ENCODE results near the gene VDAC1.
A peak's percentile ranks its signal among the peaks of the same experiment; 100 is the strongest.
"Not testable (repeated sequence)": the region's sequence is repeated elsewhere in the genome, so short reads cannot be mapped to it uniquely, and the experiment has no call there.

Gene VDAC1

GRCh38 chr5:133993185-133993936 lies 11.4 kb downstream of the VDAC1 start:
- peaks cover 56% of the 10 kb centered on the region for H3K36me3 Mint-ChIP-seq (ENCODE audit: low read depth)
- H3K27ac Mint-ChIP-seq = no peak overlapping the region
- no peaks in the 10 kb centered on the region for H3K9me3 Mint-ChIP-seq
- peaks cover 45% of the 10 kb centered on the region for H3K4me1 Mint-ChIP-seq (ENCODE audit: low read depth)
- H3K27me3 Mint-ChIP-seq = no peaks in the 10 kb centered on the region
- no peak overlapping the region for H3K4me3 Mint-ChIP-seq

DNA sequence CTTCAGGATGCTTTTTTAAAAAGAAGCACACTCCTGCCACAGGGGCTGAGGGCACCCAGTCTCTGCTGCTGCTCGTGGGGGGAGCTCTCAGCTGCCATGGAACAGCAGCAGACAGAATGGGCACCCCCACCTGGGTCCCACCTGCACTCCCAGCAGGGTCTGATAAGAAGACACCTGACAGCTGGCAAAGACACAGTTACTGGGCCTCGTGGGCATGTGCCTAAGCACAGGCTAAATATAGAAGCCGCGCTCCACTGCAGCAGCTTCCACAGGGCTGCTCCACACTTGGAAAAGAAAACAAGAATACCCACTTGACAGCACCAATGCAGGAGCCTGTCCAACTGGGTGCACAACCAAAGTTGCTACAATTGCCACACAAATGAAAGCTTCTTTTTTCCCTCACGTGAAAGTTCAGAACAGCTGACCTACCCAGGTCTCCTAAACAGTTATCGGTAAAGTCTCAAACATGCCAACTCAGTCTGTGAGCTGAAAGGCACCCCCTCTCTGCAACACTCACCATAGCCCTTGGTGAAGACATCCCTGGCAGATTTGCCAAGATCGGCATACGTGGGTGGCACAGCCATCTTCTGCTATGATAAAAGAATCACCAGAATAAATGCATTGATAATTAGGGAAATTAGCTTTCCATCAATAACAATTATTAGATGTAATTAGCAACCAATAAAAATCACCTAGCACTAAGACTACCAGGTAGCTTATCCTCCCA lies 12.2 kb downstream of the VDAC1 start:
- Mint-ChIP-seq H3K27ac (no peak overlapping the region), H3K9me3 (no peaks in the 10 kb centered on the region), H3K36me3 (ENCODE audit: low read depth) (peaks cover 60% of the 10 kb centered on the region), H3K4me1 (ENCODE audit: low read depth) (peaks cover 41% of the 10 kb centered on the region), H3K4me3 (no peak overlapping the region), H3K27me3 (no peaks in the 10 kb centered on the region)

GRCh38 chr5:133991171-133991910 lies 13.4 kb downstream of the VDAC1 start:
- no peaks in the 10 kb centered on the region for H3K27me3 Mint-ChIP-seq
- H3K4me1 Mint-ChIP-seq (ENCODE audit: low read depth) = peaks cover 33% of the 10 kb centered on the region
- H3K36me3 Mint-ChIP-seq (ENCODE audit: low read depth) = peaks cover 63% of the 10 kb centered on the region
- H3K4me3 Mint-ChIP-seq = no peak overlapping the region
- no peaks in the 10 kb centered on the region for H3K9me3 Mint-ChIP-seq
- H3K27ac Mint-ChIP-seq = no peak overlapping the region

DNA sequence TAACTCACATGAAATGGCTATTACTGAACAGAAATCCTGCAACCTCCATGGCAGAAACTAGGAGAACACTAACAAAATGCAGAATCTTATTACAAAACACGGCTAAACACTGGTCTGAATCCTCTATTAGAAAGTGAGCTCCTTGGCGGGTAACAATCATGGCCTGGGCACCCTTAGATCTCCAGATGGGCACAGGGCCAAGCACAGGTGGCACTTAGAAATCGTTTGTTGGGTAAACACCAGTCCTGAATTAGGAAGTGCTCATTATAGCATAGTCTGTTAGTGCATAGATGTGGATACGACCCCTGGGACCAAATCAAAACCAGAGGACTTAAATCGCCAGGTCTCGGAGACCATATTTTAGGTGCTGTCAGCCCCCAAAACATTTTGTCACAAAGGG lies 14.4 kb downstream of the VDAC1 start:
- no peak overlapping the region for H3K4me3 Mint-ChIP-seq
- H3K27ac Mint-ChIP-seq = no peak overlapping the region
- no peaks in the 10 kb centered on the region for H3K9me3 Mint-ChIP-seq
- H3K27me3 Mint-ChIP-seq = no peaks in the 10 kb centered on the region
- peaks cover 33% of the 10 kb centered on the region for H3K4me1 Mint-ChIP-seq (ENCODE audit: low read depth)
- H3K36me3 Mint-ChIP-seq (ENCODE audit: low read depth) = peaks cover 72% of the 10 kb centered on the region

DNA sequence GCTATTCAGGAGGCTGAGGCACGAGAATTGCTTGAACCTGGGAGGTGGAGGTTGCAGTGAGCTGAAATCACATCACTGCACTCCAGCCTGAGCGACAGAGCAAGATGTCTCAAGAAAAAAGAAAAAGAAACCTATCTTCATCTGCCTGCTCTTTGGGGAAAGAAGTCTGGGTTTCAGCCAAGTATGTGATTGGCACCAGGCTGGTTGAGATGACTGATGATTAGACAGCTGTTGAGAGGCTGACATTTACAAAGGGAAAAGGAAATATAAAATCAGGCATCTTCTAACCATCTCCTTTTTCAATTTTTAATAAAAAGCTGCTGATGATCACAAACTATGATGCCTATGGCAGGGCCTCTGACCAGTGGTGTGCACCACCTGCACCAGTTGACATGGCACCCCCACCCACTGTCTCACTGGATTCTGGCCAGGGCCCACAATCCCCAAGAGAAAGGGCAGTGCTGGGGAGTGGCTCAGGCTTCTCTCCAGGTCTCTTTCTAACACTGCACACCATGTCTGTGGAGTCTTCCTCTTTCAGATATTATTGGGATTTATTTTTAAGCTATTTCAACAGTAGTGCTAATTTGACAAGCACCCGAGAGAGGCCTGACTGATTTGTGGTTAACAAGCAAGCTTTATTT lies 19.1 kb downstream of the VDAC1 start:
- H3K4me1 Mint-ChIP-seq (ENCODE audit: low read depth) = peaks cover 18% of the 10 kb centered on the region
- no peak overlapping the region for H3K4me3 Mint-ChIP-seq
- peak overlapping the region; percentile 65 for H3K27ac Mint-ChIP-seq
- no peaks in the 10 kb centered on the region for H3K27me3 Mint-ChIP-seq
- peaks cover 75% of the 10 kb centered on the region for H3K36me3 Mint-ChIP-seq (ENCODE audit: low read depth)
- no peaks in the 10 kb centered on the region for H3K9me3 Mint-ChIP-seq

- Mint-ChIP-seq H3K36me3 (ENCODE audit: low read depth) (peaks cover 75% of the 10 kb centered on the region), H3K27me3 (no peaks in the 10 kb centered on the region), H3K27ac (peak overlapping the region; percentile 17), H3K9me3 (no peaks in the 10 kb centered on the region), H3K4me1 (ENCODE audit: low read depth) (peaks cover 28% of the 10 kb centered on the region), H3K4me3 (no peak overlapping the region)
These were observed 21.1 kb downstream of the VDAC1 start for GRCh38 chr5:133983674-133984073.

GRCh38 chr5:133981714-133982113 lies 23.1 kb downstream of the VDAC1 start:
- Mint-ChIP-seq H3K27me3 (no peaks in the 10 kb centered on the region), H3K27ac (peak overlapping the region; percentile 54), H3K36me3 (ENCODE audit: low read depth) (peaks cover 80% of the 10 kb centered on the region), H3K9me3 (no peaks in the 10 kb centered on the region), H3K4me3 (no peak overlapping the region), H3K4me1 (ENCODE audit: low read depth) (peaks cover 48% of the 10 kb centered on the region)

- no peak overlapping the region for H3K4me3 Mint-ChIP-seq
- no peaks in the 10 kb centered on the region for H3K27me3 Mint-ChIP-seq
- H3K9me3 Mint-ChIP-seq = no peaks in the 10 kb centered on the region
- no peak overlapping the region for H3K27ac Mint-ChIP-seq
- H3K4me1 Mint-ChIP-seq (ENCODE audit: low read depth) = peaks cover 47% of the 10 kb centered on the region
- peaks cover 74% of the 10 kb centered on the region for H3K36me3 Mint-ChIP-seq (ENCODE audit: low read depth)
These were observed 24.1 kb downstream of the VDAC1 start for GRCh38 chr5:133980652-133981051.

- H3K4me1 Mint-ChIP-seq (ENCODE audit: low read depth) = peaks cover 44% of the 10 kb centered on the region
- H3K36me3 Mint-ChIP-seq (ENCODE audit: low read depth) = peaks cover 74% of the 10 kb centered on the region
- H3K27ac Mint-ChIP-seq = no peak overlapping the region
- H3K4me3 Mint-ChIP-seq = no peak overlapping the region
- H3K27me3 Mint-ChIP-seq = no peaks in the 10 kb centered on the region
- H3K9me3 Mint-ChIP-seq = no peaks in the 10 kb centered on the region
These were observed 25.8 kb downstream of the VDAC1 start for GRCh38 chr5:133978943-133979342.

DNA sequence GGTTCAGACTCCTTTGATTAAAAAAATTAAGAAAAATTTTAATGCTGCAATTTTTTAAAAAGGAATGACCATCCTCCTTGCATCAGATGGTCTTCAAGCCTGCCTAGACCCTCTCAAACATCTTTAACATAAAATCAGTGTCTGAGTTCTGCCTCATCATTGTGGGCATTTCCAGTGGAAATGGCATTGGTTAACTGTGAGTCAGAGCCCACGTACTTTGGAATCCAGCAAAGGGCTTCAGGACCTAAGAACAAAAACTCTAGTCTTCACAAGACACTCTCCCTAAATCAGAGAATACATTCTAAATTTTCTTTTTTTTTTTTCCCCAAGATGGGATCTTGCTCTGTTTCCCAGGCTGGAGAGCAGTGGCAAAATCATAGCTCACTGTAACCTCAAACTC lies 26.9 kb downstream of the VDAC1 start:
- H3K27me3 Mint-ChIP-seq = no peaks in the 10 kb centered on the region
- H3K36me3 Mint-ChIP-seq (ENCODE audit: low read depth) = peaks cover 79% of the 10 kb centered on the region
- H3K9me3 Mint-ChIP-seq = no peaks in the 10 kb centered on the region
- H3K4me1 Mint-ChIP-seq (ENCODE audit: low read depth) = peaks cover 41% of the 10 kb centered on the region
- H3K27ac Mint-ChIP-seq = peak overlapping the region; percentile 88
- peak overlapping the region; percentile 1 for H3K4me3 Mint-ChIP-seq

DNA sequence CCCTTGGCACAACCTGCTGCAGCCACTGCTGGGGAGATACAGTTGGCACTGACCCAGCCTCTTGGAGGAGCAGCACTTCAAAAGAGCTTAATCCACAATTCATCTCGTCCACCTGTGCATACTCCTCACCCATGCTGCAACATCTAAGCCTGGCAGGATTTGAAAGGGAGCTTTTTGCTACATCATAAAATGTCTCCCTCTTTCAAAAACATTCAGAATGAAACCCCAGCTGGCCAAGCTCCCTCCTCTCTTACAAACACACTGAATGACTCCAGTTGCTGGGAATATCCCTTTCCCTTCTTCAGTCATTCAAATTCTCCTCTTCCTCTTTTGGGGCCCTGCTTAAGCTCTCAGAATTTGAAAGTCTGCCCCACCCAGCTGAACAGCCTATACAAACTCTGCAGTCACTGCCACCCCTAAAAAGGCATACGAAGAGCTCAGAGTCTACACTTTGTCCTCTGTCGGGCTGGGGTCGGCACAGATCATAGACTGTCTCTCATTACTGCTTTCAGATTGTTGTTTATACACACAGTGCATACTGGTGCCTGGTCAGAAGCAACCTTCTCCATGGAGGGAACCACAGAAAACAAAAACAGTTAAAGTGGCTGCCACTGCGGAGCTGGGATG lies 27.5 kb downstream of the VDAC1 start:
- Mint-ChIP-seq H3K4me1 (ENCODE audit: low read depth) (peaks cover 41% of the 10 kb centered on the region), H3K4me3 (no peak overlapping the region), H3K9me3 (no peaks in the 10 kb centered on the region), H3K27ac (peak overlapping the region; percentile 88), H3K27me3 (no peaks in the 10 kb centered on the region), H3K36me3 (ENCODE audit: low read depth) (peaks cover 85% of the 10 kb centered on the region)

- not testable (repeated sequence) for H3K9me3 Mint-ChIP-seq, H3K27me3 Mint-ChIP-seq, H3K4me3 Mint-ChIP-seq
- peak overlapping the region; percentile 37 for H3K27ac Mint-ChIP-seq
- peaks cover 38% of the 10 kb centered on the region for H3K4me1 Mint-ChIP-seq (ENCODE audit: low read depth)
- H3K36me3 Mint-ChIP-seq (ENCODE audit: low read depth) = peaks cover 78% of the 10 kb centered on the region
These were observed 29.2 kb downstream of the VDAC1 start for GRCh38 chr5:133975546-133975945.

DNA sequence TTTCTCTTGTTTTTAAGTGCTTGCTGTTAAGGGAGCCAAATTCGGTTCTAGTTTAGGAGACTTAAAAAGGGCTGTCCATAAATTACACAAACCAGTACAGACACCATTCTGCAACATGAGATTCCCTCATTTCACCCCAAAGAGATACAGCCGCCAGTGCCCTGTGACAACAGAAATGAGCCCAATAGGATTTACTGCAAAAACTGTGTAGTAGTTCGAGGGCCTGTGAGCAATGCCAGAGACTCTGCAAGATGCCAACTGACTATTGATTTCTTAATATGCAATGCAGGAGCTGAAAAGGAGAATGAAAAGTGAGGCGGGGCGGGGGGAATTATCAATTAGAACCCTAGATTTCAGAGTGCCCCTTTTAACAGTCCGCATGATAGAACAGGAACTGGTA lies 30.6 kb downstream of the VDAC1 start:
- H3K9me3 Mint-ChIP-seq = no peaks in the 10 kb centered on the region
- H3K4me1 Mint-ChIP-seq (ENCODE audit: low read depth) = peaks cover 44% of the 10 kb centered on the region
- H3K36me3 Mint-ChIP-seq (ENCODE audit: low read depth) = peaks cover 72% of the 10 kb centered on the region
- H3K27me3 Mint-ChIP-seq = no peaks in the 10 kb centered on the region
- H3K27ac Mint-ChIP-seq = peak overlapping the region; percentile 67
- no peak overlapping the region for H3K4me3 Mint-ChIP-seq

DNA sequence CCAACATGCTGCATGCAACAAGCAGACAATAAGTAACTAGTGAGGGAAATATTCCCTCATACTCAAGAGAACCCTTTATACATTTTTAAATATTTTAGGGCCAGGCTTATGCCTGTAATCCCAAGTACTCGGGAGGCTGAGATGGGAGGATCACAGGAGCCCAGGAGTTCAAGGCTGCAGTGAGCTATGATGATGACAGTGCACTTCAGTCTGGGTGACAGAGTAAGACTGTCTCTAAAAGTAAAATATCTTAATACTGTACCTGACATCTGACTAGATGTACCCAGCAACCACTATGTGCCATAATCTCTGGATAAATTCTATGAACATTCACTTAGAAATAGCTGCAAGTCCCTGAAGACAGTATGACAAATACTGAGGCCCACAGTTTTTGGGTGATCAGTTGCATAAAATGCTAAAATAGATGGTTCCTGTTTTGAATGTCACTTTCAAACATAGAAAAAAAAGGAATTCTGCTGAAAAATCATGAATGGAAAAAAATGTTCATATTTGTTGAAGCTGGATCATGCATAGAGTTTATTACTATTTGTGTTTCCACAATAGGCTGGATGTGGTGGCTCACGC lies 34.4 kb downstream of the VDAC1 start:
- peaks cover 47% of the 10 kb centered on the region for H3K4me1 Mint-ChIP-seq (ENCODE audit: low read depth)
- no peaks in the 10 kb centered on the region for H3K27me3 Mint-ChIP-seq
- H3K36me3 Mint-ChIP-seq (ENCODE audit: low read depth) = peaks cover 49% of the 10 kb centered on the region
- H3K9me3 Mint-ChIP-seq = no peaks in the 10 kb centered on the region
- peak overlapping the region; percentile 94 for H3K27ac Mint-ChIP-seq
- H3K4me3 Mint-ChIP-seq = no peak overlapping the region
